ENCODE results near the gene ALK. TPM values are rescaled to one million over a fixed set of nuclear protein-coding genes. Genes with fewer than 3 reads are reported as not detected.

Gene ALK
- total RNA-seq, 4 donors from 2014 or later = 0.08 to 0.40 (median 0.28) TPM

DNA sequence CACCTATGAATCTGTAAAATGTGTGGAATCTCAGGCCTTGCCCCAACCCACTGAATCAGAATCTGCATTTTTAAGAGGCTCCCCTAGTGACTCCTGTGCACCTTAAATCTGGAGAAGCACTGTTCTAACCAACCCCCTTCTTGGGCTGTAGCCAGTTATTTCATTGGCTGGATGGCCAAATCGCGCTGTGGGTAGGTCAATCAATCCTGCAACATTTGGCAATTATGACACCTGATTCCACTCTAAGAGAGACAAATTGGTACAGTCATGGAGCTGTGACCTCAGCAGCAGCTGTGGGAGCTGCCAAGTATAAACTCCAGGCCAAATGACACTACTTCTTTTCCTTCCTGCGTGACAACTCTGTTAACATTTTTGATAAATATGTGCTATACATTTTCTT, 597.4 kb downstream of the ALK start:
- Histone ChIP-seq H3K4me3 (replicated peaks in 1 of 3) (no peak overlapping the region), H3K9me3 (no peaks in the 10 kb centered on the region), H3K27me3 (no peaks in the 10 kb centered on the region), H3K27ac (no peak overlapping the region), H3K4me1 (peaks cover 0 to 7% of the 10 kb centered on the region in 2 donors), H3K36me3 (no peaks in the 10 kb centered on the region)
- no peak for TF ChIP-seq POLR2A (IDR thresholded peaks at IDR 0.05)
- TF ChIP-seq, protein P1, sequence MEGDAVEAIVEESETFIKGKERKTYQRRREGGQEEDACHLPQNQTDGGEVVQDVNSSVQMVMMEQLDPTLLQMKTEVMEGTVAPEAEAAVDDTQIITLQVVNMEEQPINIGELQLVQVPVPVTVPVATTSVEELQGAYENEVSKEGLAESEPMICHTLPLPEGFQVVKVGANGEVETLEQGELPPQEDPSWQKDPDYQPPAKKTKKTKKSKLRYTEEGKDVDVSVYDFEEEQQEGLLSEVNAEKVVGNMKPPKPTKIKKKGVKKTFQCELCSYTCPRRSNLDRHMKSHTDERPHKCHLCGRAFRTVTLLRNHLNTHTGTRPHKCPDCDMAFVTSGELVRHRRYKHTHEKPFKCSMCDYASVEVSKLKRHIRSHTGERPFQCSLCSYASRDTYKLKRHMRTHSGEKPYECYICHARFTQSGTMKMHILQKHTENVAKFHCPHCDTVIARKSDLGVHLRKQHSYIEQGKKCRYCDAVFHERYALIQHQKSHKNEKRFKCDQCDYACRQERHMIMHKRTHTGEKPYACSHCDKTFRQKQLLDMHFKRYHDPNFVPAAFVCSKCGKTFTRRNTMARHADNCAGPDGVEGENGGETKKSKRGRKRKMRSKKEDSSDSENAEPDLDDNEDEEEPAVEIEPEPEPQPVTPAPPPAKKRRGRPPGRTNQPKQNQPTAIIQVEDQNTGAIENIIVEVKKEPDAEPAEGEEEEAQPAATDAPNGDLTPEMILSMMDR (IDR thresholded peaks at IDR 0.05) = no peak
- DNase-seq = peak in 1 of 2 donors; percentile 36
- intact Hi-C loops (cut with DNase I) = no loop called here
- WGBS, 2 donors = 36 to 45% methylated on average over 3 of the region's 3 CpGs

GRCh38 chr2:29323301-29323700, 598.1 kb downstream of the ALK start:
- Histone ChIP-seq H3K36me3 (no peaks in the 10 kb centered on the region), H3K9me3 (no peaks in the 10 kb centered on the region), H3K4me3 (replicated peaks in 1 of 3) (no peak overlapping the region), H3K27me3 (no peaks in the 10 kb centered on the region), H3K27ac (no peak overlapping the region), H3K4me1 (peaks cover 0 to 13% of the 10 kb centered on the region in 2 donors)
- DNase-seq = no peak
- TF ChIP-seq POLR2A (IDR thresholded peaks at IDR 0.05) = no peak
- TF ChIP-seq, protein P1 (IDR thresholded peaks at IDR 0.05) = no peak
- intact Hi-C loops (cut with DNase I) = no loop called here
- whole genome bisulfite sequencing, 2 donors = 68 to 87% methylated on average over 2 of the region's 2 CpGs

DNA sequence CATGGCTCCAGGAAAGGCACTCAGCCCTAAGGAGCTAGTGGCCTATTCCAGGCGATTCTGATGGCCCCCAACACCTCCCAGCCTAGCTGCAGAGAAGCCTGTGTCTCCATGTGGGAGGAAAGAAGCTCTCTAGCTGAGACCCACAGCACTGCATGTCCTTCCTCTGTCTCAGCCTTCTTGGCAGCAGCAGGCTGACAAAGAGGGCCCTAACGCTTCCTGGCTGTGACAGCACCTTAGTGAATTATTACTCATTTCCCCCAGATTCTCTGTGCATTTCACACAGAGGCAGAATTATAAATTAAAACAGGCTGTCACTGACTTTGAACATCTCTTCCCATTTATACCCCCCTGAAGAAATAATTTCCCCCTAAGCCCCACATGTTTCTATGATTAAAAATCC, 599.4 kb downstream of the ALK start:
- Histone ChIP-seq H3K4me3 (replicated peaks in 1 of 3) (no peak overlapping the region), H3K27me3 (no peaks in the 10 kb centered on the region), H3K27ac (no peak overlapping the region), H3K36me3 (no peaks in the 10 kb centered on the region), H3K9me3 (no peaks in the 10 kb centered on the region), H3K4me1 (peaks cover 6 to 24% of the 10 kb centered on the region in 2 donors)
- intact Hi-C loops (cut with DNase I) = no loop called here
- DNase-seq = no peak
- 68 to 69% methylated on average over 1 to 2 of the region's 2 CpGs for WGBS, 2 donors
- TF ChIP-seq, protein P1 (IDR thresholded peaks at IDR 0.05) = no peak
- no peak for TF ChIP-seq POLR2A (IDR thresholded peaks at IDR 0.05)

DNA sequence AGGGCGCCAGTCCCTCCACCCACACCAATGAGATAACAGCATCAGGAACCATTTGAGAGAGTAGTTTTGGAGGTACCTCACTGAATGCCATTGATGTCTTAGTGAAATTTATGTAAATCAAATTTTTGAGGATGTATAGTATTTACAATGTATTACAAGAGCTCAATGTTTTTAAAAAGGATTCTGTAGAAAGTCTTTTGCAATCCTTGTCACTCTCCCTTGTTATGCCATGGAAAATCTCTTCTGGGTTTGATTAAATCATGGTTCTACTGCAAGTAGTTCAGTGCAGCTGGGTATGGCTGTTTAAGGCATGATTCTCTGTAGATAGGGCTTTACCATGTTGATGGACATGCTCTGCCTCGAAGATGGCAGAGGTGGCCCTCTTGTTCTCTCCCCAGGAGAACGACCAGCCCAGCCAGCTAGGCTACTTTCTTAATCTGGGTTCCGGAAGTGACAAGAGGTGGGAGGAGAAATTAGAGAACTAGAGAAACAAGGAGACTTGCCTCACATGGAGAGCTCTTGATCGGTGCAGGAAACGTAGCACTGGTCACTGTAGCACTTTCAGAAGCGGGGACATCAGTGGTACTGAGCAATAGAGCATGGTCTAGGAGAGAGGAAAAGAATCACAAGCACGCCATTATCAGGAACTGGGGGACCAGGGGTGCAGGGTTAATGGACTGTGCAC, 603.4 kb downstream of the ALK start:
- 42 to 45% methylated on average over 8 of the region's 8 CpGs for WGBS, 2 donors
- H3K27ac ChIP-seq = peak overlapping the region; percentile 44 to 69 (median 52)
- H3K9me3 ChIP-seq = no peaks in the 10 kb centered on the region
- H3K36me3 ChIP-seq = no peaks in the 10 kb centered on the region
- H3K4me1 ChIP-seq = peaks cover 6 to 23% of the 10 kb centered on the region in 2 donors
- peak; percentile 74 to 81 for DNase-seq
- peak in 1 of 2 donors; percentile 9 for TF ChIP-seq POLR2A (IDR thresholded peaks at IDR 0.05)
- TF ChIP-seq, protein P1 (IDR thresholded peaks at IDR 0.05) = no peak
- intact Hi-C loops (cut with DNase I) = no loop called here
- no peak overlapping the region for H3K4me3 ChIP-seq (replicated peaks in 1 of 3)
- no peaks in the 10 kb centered on the region for H3K27me3 ChIP-seq

DNA sequence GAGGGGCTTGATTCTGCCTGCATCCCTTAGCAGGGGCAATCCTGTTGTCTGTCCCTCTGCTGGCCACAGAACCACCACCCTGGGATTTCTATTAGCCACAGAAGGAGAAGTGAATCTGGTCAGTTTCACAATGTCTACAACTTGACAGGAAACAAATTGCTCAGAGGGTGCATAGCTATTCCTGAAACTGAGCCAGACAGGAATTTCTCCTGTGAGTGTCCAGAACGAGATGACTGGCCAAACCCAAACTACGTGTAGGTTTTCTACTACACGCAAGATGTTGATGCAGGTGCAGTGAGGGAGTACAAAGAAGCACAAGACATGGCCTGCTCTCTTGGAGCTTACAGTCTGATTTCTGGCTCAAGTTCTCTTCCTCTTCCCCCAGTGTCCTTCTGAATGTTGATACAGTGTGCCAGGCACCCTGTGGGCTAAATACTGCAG, 604.3 kb downstream of the ALK start:
- no peaks in the 10 kb centered on the region for H3K27me3 ChIP-seq
- WGBS, 2 donors = 32 to 57% methylated on average over 3 of the region's 3 CpGs
- H3K4me3 ChIP-seq (replicated peaks in 1 of 3) = no peak overlapping the region
- no peaks in the 10 kb centered on the region for H3K9me3 ChIP-seq
- no peak overlapping the region for H3K27ac ChIP-seq
- intact Hi-C loops (cut with DNase I) = no loop called here
- no peak for DNase-seq
- H3K4me1 ChIP-seq = peaks cover 6 to 23% of the 10 kb centered on the region in 2 donors
- TF ChIP-seq POLR2A (IDR thresholded peaks at IDR 0.05) = no peak
- TF ChIP-seq, protein P1 (IDR thresholded peaks at IDR 0.05) = no peak
- no peaks in the 10 kb centered on the region for H3K36me3 ChIP-seq

Data from thyroid gland (tissue), 4 donors.